RKO (cell line): ENCODE measurements around the gene PIGC.
A peak's percentile ranks its signal among the peaks of the same experiment; 100 is the strongest.

Experiments used
- DNase-seq: peaks from one replicate; pipeline ENCODE4 v3.0.0-alpha.2; 2016; ENCODE audit warnings: low spot score

Gene PIGC

DNA sequence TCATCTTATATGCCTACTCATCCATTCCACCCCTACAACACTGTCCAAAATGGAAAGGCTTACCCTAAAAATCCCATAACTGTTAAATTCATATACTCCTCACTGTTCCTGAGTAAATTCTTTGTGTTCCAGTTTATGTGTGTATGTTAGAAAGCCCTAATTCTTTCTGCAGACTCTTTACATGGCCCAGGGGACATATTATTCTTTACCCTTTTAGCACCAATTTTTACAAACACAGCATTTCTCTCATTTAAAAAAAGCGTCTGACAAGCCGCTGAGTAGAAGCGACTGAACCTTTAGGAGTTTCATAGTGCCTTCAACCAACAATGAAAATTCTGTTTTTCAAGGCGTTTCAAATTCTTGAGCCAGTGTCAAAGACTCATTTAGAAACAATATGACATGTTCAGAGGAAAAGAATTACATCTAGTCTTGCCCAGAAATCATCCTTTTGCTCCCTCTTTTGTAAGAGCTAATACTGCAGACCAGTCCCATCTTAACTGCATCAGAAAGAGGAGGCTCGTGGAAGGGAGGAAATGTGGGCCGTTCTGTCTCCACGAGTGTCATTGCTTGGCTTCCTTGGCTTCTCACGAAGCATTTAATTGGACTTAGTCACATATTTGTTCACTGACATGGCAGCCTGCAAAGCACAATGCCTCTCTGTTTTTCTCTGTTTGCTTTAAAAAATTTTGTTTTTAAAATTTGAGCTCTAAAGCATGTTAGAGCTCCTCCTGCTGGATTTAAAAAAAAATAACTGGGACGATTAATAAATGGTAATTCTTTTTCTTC lies 44.7 kb downstream of the PIGC start:
- peak; percentile 56 for DNase-seq

DNA sequence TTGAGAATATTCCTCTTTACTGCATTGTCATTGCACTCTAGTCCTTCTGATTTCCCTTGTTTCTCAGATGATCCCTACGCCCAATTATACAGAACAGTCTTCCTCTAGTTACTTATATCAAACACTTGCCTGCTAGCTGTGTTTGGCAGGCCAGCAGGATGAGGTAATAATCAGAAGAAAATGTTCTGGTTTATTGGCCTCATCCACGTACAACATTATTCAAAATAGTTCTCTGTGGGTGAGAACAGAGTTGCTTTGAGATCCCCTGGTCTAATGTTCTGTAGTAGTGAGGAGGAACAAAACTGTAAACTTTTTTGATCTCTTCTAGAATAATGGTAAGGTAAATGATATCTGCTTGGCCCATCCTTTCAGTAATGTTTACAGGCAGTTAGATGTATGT lies 45.7 kb downstream of the PIGC start:
- DNase-seq, result no peak

DNA sequence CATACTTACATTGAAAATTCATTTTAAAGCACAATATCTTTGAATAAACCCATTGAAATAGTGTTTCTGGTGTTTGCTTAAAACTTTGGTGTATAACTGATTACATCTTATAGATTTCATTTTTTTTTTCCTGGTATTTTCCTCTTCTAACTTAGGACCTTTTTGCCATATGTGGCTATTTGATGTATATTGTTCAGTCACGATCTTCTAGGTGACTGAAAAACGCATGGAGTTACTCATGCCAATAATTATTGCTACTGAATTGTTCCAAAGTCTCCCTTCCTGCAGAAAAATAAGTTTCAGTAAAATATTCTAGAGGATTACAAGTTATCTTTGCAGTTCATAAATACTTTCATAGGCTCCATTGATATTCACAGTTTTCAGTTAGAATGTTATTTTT lies 46.2 kb downstream of the PIGC start:
- no peak for DNase-seq

GRCh38 chr1:172397221-172397620 lies 46.6 kb downstream of the PIGC start:
- DNase-seq, result peak; percentile 12

GRCh38 chr1:172395576-172395975 lies 48.3 kb downstream of the PIGC start:
- DNase-seq, result no peak

DNA sequence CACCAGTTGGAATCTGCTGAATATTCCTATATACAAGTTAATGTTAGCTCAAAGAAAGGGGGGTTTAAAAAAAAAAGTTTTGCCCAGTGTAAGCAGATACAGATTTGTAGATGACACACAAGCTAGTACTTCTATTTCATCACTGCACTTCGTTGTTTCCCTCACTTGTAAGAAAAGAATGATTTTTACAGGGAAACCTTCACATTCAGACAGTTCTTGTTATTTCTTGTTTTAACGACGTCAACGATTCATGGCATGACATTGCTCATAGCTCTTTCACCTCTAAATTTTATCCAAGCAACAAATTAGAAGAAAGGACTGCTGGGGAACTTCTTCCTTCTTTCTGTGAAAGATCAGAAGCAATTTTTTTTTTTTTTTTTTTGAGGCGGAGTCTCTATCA lies 49.1 kb downstream of the PIGC start:
- no peak for DNase-seq

DNA sequence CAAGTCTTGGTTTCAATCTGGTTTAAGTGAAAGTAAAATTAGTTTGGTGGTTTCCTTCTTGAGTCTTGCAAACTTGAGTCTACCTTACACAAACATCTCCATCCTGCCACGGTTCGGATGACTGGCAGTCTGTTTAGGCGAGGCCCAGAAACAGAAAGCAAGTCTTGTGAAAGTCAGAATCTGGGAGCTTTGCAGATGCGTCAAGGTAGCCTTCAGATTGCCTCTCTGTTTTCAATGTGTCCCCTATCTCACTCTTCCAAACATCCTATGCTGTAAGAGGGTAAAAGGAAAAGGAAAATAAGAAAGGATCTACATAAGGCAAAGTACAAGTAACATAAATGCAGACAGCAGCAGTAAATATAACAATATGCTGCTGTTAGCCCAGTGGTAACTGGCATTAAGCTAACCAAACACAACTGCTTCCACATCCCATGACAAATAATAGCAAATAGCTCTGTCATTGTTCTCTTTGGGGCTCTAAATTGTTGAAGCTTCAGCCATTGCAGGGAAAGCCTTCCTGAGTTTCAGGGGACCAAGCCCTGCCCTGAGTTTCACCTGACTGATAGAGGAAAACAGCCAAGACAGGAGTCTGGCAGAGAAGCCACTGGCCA lies 49.6 kb downstream of the PIGC start:
- DNase-seq, result no peak

GRCh38 chr1:172393354-172393753 lies 50.5 kb downstream of the PIGC start:
- DNase-seq, result no peak

GRCh38 chr1:172391976-172392375 lies 51.9 kb downstream of the PIGC start:
- no peak for DNase-seq
